Measurements from ENCODE around the gene ANGPTL7.

Gene ANGPTL7

DNA sequence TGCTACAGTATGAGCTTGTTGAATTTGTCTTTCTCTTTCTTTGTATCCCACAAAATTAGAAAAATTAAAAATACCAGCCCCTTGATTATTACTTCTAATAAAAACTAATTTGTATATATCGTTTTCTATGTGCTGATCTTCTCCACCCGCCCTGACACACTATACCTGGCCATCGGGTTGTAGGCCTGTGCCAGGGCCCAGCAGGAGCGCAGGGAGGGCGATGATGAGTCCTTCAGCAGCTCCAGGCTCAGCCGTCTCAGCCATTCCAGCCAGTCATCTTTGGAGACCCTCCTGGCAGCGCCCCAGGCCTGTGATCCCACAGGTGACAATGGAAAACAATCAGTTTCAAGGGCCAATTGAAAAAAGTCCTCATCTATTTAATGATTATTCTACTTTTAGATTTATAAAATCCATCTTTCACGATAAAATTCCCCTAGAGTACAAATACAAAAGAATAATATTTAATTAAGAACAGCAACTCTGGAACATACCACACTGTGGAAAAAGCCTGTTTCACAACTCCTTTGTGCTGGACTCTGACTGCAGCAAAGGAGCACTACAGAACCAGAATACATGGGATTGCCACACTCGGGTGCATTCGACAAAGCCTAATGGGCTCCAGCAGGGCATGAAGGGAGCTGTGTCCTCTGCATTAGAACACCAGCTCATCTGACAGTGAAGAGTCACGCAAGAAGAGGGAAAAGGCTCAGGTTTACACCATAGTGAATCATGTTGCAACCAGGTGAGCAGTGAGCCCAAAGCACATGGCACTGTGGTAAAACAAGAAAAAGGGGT lies 15.4 kb downstream of the ANGPTL7 start:
- DNase-seq (ENCODE audit: low read depth, low spot score): no peak
- ChIA-PET CTCF (interaction anchor here (0.9 to 2.4 kb wide), 2 partner anchors 19 to 167 kb away, joined by 3 to 9 read pairs; no protein-coding TSS in a partner anchor), POLR2A (no interaction called here)
- TF ChIP-seq, protein P1, sequence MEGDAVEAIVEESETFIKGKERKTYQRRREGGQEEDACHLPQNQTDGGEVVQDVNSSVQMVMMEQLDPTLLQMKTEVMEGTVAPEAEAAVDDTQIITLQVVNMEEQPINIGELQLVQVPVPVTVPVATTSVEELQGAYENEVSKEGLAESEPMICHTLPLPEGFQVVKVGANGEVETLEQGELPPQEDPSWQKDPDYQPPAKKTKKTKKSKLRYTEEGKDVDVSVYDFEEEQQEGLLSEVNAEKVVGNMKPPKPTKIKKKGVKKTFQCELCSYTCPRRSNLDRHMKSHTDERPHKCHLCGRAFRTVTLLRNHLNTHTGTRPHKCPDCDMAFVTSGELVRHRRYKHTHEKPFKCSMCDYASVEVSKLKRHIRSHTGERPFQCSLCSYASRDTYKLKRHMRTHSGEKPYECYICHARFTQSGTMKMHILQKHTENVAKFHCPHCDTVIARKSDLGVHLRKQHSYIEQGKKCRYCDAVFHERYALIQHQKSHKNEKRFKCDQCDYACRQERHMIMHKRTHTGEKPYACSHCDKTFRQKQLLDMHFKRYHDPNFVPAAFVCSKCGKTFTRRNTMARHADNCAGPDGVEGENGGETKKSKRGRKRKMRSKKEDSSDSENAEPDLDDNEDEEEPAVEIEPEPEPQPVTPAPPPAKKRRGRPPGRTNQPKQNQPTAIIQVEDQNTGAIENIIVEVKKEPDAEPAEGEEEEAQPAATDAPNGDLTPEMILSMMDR (IDR thresholded peaks at IDR 0.05; ENCODE audit: insufficient read depth, low read length, missing control alignments): no peak
- H3K4me3 ChIP-seq (ENCODE audit: low read depth, low read length): no peak overlapping the region

DNA sequence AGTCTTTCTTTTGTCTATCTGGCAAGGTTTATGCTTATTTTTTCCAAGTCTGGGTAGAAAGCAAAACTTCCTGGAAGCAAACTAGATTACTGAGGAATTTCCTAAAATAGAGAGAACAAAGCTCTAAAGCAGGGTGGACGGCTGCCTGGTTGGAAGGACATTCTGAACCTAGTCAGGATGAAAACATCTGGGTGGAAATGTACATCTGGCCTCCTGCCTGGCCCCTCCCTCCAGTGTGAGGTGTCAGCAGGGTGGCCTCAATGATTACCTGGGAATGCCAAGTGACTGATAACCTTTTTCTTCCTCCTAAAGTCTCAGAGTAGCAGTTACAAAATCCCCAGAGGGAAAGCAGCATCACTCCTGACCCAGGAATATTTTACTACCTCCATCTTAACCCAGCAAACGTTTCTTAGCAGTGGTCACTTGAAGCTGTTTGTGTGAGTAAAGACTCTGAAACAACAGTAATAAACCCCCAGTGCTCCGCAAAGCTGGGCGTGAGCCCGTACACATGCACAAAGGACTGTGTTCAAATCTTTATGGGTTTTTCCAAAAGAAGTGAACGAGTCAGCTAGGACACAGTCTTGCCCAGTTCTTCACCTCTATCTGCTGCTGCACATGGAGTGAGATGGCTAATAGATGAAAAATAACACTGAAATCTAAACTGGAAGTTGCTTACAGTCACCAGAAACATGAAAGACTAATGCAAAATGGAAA lies 18.9 kb downstream of the ANGPTL7 start:
- DNase-seq (ENCODE audit: low read depth, low spot score): no peak
- POLR2A ChIA-PET: interaction anchor here (0.7 kb wide), 1 partner anchor 338 kb away, joined by 4 read pairs; no protein-coding TSS in a partner anchor
- CTCF ChIA-PET: interaction anchor here (1.2 to 1.9 kb wide), 4 partner anchors 11 to 512 kb away, joined by 3 to 7 read pairs (median 4); no protein-coding TSS in a partner anchor
- H3K4me3 ChIP-seq (ENCODE audit: low read depth, low read length): no peak overlapping the region
- TF ChIP-seq, protein P1 (IDR thresholded peaks at IDR 0.05; ENCODE audit: insufficient read depth, low read length, missing control alignments): no peak

DNA sequence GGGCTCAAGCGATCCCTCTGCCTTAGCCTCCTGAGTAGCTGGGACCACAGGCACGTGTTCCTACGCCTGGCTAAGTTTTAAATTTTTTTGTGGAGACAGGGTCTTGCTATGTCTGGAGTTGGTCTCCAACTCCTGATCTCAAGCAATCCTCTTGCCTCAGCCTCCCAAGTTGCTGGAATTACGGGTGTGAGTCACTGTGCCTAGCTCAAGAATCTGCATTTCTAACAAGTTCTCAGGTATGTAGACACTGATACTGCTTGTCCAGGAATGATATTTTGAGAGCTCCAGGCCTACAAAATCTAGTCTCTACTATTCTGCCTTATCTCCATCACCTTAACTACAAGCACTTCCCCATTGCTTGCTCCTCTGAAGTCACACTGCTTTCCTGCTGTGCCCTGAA lies 22.3 kb downstream of the ANGPTL7 start:
- POLR2A ChIA-PET: no interaction called here
- CTCF ChIA-PET: interaction anchor here (1.2 to 2.1 kb wide), 2 partner anchors 31 to 174 kb away, joined by 5 to 8 read pairs; no protein-coding TSS in a partner anchor
- TF ChIP-seq, protein P1 (IDR thresholded peaks at IDR 0.05; ENCODE audit: insufficient read depth, low read length, missing control alignments): no peak
- DNase-seq (ENCODE audit: low read depth, low spot score): no peak
- no peak overlapping the region for H3K4me3 ChIP-seq (ENCODE audit: low read depth, low read length)

DNA sequence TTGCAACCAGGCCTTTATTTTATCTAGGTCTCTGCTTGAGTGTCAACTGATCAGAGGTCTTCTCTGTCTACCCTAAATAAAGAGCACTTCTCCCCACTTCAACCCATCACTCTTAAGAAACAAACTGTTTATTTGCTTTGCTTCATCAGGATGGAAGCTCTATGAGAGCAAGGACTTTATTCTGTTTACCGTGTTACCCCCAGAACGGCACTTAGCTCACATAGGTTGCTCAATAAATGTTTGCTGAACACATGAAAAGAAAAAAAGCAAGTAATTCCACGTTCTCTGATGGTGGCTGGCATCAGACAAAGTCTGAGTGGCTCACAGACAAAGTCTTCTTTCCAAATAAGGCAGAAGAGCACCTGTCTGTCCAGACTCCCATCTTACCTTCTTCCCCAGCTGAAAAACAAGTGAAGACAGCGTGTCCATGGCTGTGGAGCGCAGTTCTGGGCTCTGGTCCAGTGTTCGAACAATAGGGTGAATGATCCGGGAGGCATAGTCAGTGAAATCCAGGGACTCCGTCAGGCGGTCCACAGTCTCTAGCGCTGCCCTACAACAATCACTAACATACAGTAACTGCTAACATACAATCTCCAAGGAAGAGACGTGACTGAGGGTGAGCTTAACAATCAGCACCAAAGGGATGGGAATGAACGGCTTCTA lies 22.9 kb downstream of the ANGPTL7 start:
- CTCF ChIA-PET: interaction anchor here (1.7 kb wide), 1 partner anchor 174 kb away, joined by 6 read pairs; no protein-coding TSS in a partner anchor
- POLR2A ChIA-PET: no interaction called here

DNA sequence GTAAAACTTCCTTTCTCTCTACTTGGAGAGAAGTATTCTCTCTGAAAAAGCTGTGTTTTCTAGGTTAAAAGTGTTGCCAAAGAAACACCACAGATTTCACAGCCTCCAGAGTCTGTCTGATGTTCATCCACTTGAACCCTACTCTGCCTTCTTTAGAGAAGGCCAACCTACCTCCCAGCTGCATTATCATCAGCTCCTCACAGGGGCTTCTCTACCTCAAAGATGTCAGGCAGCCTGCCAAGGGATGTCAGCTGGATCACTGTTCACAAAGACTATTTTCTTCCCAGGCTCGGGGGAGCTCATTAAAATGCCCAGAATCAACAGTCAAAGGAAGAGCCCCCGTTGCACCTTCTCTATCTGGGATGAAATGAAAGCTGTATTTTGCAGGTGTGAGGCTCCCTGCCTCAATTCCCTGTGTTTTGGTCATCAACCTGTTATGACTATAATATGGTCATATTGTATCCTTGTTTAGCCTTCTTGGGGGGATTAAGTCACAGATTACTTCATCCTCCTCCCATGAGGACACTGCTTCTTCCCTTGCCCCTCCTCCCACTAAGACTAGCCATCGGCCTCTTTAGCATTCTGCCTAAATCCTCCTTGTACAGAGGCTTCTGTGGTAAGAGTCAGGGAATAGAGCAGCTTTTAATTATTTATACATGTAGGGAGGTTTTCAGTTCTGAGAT lies 25.7 kb downstream of the ANGPTL7 start:
- TF ChIP-seq, protein P1 (IDR thresholded peaks at IDR 0.05; ENCODE audit: insufficient read depth, low read length, missing control alignments): no peak
- no peak overlapping the region for H3K4me3 ChIP-seq (ENCODE audit: low read depth, low read length)

More for the DNA sequence above, 22.9 kb downstream of the ANGPTL7 start:
- no peak for DNase-seq (ENCODE audit: low read depth, low spot score)
- no peak overlapping the region for H3K4me3 ChIP-seq (ENCODE audit: low read depth, low read length)
- TF ChIP-seq, protein P1 (IDR thresholded peaks at IDR 0.05; ENCODE audit: insufficient read depth, low read length, missing control alignments): no peak

More for the DNA sequence above, 25.7 kb downstream of the ANGPTL7 start:
- ChIA-PET CTCF (interaction anchor here (1.5 to 5.4 kb wide), 2 partner anchors 26 to 178 kb away, joined by 6 to 27 read pairs; no protein-coding TSS in a partner anchor), POLR2A (no interaction called here)
- no peak for DNase-seq (ENCODE audit: low read depth, low spot score)

Data from AG04449 (cell line).